Measurements from ENCODE around the gene HOPX.

The HOPX gene

DNA sequence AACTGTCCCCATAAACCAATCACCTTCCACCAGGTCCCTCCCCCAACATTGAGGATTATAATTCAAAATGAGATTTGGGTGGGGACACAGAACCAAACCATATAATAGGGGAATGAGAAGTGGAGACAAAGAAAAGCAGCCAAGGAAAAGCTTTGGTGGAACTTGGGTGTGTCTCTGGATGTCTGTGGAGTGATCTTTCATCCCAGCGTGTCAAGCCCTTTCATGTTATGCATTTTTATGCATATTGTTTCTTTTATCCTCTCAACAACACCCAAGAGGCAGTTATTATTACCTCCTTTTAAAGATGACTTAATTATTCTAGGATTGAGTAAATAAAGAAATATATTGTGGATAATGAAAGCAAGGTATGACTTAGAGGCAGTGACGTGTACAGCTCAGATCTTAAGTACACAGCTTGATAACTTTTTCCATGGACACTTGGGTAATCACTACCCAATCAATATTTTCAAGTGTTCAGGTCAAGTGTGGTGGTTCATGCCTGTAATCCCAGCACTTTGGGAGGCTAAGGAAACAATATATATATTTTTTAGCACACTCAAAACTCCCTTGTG lies 42.6 kb upstream of the HOPX start:
- TF ChIP-seq POLR2AphosphoS5 (IDR thresholded peaks at IDR 0.05; ENCODE audit: low read depth, low read length), result no peak
- no peak for TF ChIP-seq SIN3A (IDR thresholded peaks at IDR 0.05; ENCODE audit: borderline replicate concordance, insufficient read depth, low read length)
- TF ChIP-seq TAF1 (IDR thresholded peaks at IDR 0.05; ENCODE audit: borderline replicate concordance, insufficient read depth, low read length), result no peak
- no peak for TF ChIP-seq FOXP2 (optimal IDR thresholded peaks at IDR 0.05; ENCODE audit: borderline replicate concordance, extremely low read depth, extremely low read length, insufficient read depth)
- TF ChIP-seq, protein P1, sequence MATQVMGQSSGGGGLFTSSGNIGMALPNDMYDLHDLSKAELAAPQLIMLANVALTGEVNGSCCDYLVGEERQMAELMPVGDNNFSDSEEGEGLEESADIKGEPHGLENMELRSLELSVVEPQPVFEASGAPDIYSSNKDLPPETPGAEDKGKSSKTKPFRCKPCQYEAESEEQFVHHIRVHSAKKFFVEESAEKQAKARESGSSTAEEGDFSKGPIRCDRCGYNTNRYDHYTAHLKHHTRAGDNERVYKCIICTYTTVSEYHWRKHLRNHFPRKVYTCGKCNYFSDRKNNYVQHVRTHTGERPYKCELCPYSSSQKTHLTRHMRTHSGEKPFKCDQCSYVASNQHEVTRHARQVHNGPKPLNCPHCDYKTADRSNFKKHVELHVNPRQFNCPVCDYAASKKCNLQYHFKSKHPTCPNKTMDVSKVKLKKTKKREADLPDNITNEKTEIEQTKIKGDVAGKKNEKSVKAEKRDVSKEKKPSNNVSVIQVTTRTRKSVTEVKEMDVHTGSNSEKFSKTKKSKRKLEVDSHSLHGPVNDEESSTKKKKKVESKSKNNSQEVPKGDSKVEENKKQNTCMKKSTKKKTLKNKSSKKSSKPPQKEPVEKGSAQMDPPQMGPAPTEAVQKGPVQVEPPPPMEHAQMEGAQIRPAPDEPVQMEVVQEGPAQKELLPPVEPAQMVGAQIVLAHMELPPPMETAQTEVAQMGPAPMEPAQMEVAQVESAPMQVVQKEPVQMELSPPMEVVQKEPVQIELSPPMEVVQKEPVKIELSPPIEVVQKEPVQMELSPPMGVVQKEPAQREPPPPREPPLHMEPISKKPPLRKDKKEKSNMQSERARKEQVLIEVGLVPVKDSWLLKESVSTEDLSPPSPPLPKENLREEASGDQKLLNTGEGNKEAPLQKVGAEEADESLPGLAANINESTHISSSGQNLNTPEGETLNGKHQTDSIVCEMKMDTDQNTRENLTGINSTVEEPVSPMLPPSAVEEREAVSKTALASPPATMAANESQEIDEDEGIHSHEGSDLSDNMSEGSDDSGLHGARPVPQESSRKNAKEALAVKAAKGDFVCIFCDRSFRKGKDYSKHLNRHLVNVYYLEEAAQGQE (IDR thresholded peaks at IDR 0.05; ENCODE audit: insufficient read depth in 1 of 2, low read depth in 2 of 2, low read length in 2 of 2), result no peak

DNA sequence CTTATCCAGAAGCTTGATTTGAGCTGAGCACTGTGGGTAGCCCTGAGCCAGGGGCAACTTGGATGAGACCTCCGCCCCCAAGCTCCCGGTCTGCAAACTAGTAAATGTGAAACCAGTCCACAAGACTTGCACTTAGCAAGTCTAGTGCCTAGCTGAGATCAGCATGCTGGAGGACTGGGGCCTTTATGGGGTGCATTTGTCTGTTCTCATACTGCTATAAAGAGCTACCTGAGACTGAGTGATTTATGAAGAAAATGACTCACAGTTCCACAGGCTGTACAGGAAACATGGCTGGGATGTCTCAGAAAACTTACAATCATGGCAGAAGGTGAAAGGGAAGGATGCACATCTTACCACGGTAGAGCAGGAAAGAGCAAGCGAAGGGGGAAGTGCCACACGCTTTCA lies 42.1 kb upstream of the HOPX start:
- no peak for TF ChIP-seq TAF1 (IDR thresholded peaks at IDR 0.05; ENCODE audit: borderline replicate concordance, insufficient read depth, low read length)
- no peak for TF ChIP-seq POLR2AphosphoS5 (IDR thresholded peaks at IDR 0.05; ENCODE audit: low read depth, low read length)
- TF ChIP-seq SIN3A (IDR thresholded peaks at IDR 0.05; ENCODE audit: borderline replicate concordance, insufficient read depth, low read length), result no peak
- TF ChIP-seq, protein P1 (IDR thresholded peaks at IDR 0.05; ENCODE audit: insufficient read depth in 1 of 2, low read depth in 2 of 2, low read length in 2 of 2), result no peak
- TF ChIP-seq FOXP2 (optimal IDR thresholded peaks at IDR 0.05; ENCODE audit: borderline replicate concordance, extremely low read depth, extremely low read length, insufficient read depth), result no peak

DNA sequence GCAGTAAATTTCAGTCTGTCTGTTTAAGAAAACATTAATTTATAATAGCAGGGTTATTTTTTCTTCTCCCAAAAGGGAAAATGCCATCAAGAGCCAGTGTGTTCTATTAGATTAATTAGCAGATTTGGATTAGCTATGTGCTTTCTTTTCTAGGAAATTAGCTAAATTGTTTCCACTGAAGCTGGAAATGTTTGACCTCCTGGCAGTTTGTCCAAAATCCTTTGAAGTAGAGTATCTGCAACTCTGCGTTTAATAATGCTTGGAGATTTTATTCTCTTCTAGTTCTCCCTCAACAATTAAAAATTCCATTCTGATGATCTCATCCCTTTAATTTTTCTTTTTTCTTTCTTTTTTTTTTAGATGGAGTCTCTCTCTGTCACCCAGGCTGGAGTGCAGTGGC lies 27.1 kb upstream of the HOPX start:
- TF ChIP-seq SIN3A (IDR thresholded peaks at IDR 0.05; ENCODE audit: borderline replicate concordance, insufficient read depth, low read length), result no peak
- no peak for TF ChIP-seq POLR2AphosphoS5 (IDR thresholded peaks at IDR 0.05; ENCODE audit: low read depth, low read length)
- TF ChIP-seq, protein P1 (IDR thresholded peaks at IDR 0.05; ENCODE audit: insufficient read depth in 1 of 2, low read depth in 2 of 2, low read length in 2 of 2), result no peak
- TF ChIP-seq FOXP2 (optimal IDR thresholded peaks at IDR 0.05; ENCODE audit: borderline replicate concordance, extremely low read depth, extremely low read length, insufficient read depth), result no peak
- TF ChIP-seq TAF1 (IDR thresholded peaks at IDR 0.05; ENCODE audit: borderline replicate concordance, insufficient read depth, low read length), result no peak

DNA sequence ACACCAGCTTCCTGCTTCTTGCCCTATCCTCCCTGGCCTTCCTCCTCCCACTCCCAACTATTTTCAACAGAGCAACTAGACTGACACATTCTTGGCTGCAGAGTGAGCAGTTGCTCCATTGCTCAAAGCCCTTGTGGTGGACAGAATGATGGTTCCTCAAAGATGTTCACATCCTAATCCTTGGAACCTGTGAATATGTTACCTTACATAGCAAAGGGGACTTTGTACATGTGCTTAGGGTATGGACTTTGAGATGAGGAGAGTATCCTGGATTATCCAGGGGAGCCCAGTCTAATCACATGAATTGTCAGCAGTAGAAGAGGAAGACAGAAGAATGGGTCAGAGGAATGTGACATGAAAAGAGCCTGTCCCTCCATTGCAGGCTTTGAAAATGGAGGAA lies 24.9 kb upstream of the HOPX start:
- no peak for TF ChIP-seq TAF1 (IDR thresholded peaks at IDR 0.05; ENCODE audit: borderline replicate concordance, insufficient read depth, low read length)
- no peak for TF ChIP-seq SIN3A (IDR thresholded peaks at IDR 0.05; ENCODE audit: borderline replicate concordance, insufficient read depth, low read length)
- no peak for TF ChIP-seq POLR2AphosphoS5 (IDR thresholded peaks at IDR 0.05; ENCODE audit: low read depth, low read length)
- TF ChIP-seq, protein P1 (IDR thresholded peaks at IDR 0.05; ENCODE audit: insufficient read depth in 1 of 2, low read depth in 2 of 2, low read length in 2 of 2), result no peak
- TF ChIP-seq FOXP2 (optimal IDR thresholded peaks at IDR 0.05; ENCODE audit: borderline replicate concordance, extremely low read depth, extremely low read length, insufficient read depth), result no peak
